Breast epithelium (tissue), 3 donors: Measurements from ENCODE around the gene NADSYN1.

Experiments
- POLR2AphosphoS5 ChIP-seq, 3 donors: sonication (generic); formaldehyde crosslinking; IDR thresholded peaks; one replicate each; pipeline ENCODE4 v1.6.1; 2017; ENCODE audit warnings: antibody characterized with exemption in 3 of 3
- TF ChIP-seq, protein P1 (sequence below), 3 donors: fragments of 450-650 bp; IDR thresholded peaks; one replicate each; pipeline ENCODE4 v1.5.1; 2016 to 2017; ENCODE audit warnings: antibody characterized with exemption in 3 of 3, mild to moderate bottlenecking in 3 of 3, moderate library complexity in 3 of 3

DNA sequence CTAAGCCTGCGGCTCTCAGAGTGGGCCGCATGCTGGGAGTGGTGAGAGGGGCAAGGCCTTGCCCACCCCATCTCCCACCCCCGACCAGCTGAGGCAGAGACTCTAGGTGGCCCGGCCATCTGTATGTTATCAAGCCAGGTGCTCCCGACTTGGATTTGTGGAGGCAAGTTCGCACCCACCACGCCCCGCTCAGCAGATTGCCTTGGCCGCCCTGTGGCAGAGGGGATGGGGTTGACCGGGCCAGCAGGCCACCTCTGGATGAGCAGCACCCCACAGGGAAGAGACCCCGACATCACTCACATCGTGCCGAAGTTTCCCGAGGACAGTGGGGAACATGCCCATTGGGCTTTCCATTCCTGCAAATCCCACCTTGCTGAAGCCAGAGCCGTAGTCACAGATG lies 45.6 kb upstream of the NADSYN1 start:
- TF ChIP-seq, protein P1, sequence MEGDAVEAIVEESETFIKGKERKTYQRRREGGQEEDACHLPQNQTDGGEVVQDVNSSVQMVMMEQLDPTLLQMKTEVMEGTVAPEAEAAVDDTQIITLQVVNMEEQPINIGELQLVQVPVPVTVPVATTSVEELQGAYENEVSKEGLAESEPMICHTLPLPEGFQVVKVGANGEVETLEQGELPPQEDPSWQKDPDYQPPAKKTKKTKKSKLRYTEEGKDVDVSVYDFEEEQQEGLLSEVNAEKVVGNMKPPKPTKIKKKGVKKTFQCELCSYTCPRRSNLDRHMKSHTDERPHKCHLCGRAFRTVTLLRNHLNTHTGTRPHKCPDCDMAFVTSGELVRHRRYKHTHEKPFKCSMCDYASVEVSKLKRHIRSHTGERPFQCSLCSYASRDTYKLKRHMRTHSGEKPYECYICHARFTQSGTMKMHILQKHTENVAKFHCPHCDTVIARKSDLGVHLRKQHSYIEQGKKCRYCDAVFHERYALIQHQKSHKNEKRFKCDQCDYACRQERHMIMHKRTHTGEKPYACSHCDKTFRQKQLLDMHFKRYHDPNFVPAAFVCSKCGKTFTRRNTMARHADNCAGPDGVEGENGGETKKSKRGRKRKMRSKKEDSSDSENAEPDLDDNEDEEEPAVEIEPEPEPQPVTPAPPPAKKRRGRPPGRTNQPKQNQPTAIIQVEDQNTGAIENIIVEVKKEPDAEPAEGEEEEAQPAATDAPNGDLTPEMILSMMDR (IDR thresholded peaks at IDR 0.05), result no peak
- TF ChIP-seq POLR2AphosphoS5 (IDR thresholded peaks at IDR 0.05), result no peak
